Ishikawa (cell line): ENCODE data around the gene ARMH4.

ENCODE experiments used
- MAX ChIP-seq: IDR thresholded peaks from 2 replicates; pipeline ENCODE4 v1.6.1; 2012
- RAD21 ChIP-seq: IDR thresholded peaks from 2 replicates; pipeline ENCODE4 v1.6.1; 2012; ENCODE audit warnings: low read depth
- TEAD4 ChIP-seq: IDR thresholded peaks from 2 replicates; pipeline ENCODE4 v1.6.1; 2012

- no peak for TF ChIP-seq RAD21
- no peak for TF ChIP-seq MAX
- no peak for TF ChIP-seq TEAD4
Measured at GRCh38 chr14:57962325-57963035, 189.5 kb downstream of the ARMH4 start.
